Stimulated activated CD4-positive, alpha-beta T cell treated with anti-CD3 and anti-CD28 coated beads, Interleukin-2, amount 100 ng/mL, for 48 hours (primary cell): Measurements from ENCODE around the gene DNTT.
"Not testable (repeated sequence)": the region's sequence is repeated elsewhere in the genome, so short reads cannot be mapped to it uniquely, and the experiment has no call there.

Source experiments
- DNase-seq, 2 donors: peaks; one replicate each; pipeline ENCODE4 v3.0.0-alpha.2; 2020

DNTT gene

GRCh38 chr10:96276831-96277230, 27.4 kb upstream of the DNTT start:
- no peak for DNase-seq

GRCh38 chr10:96279191-96279641, 25.0 kb upstream of the DNTT start:
- DNase-seq = no peak

DNA sequence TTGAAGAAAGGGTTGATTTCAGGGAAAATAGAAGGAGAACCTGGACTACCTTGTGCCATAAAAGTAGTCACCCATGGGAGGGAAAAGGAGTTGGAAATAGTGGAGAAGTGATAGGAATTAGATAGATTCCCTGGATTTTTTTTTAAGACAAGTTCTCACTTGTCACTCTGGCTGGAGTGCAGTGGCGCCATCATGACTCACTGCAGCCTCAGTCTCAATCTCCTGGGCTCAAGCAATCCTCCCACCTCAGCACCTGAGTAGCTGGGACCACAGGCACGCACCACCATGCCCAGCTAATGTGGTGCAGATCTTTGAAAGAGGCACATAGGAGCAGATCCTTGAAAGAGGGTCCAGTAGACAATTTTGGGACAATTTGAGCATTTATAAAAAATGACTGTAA, 23.4 kb upstream of the DNTT start:
- no peak for DNase-seq

GRCh38 chr10:96281444-96282029, 22.7 kb upstream of the DNTT start:
- no peak for DNase-seq

DNA sequence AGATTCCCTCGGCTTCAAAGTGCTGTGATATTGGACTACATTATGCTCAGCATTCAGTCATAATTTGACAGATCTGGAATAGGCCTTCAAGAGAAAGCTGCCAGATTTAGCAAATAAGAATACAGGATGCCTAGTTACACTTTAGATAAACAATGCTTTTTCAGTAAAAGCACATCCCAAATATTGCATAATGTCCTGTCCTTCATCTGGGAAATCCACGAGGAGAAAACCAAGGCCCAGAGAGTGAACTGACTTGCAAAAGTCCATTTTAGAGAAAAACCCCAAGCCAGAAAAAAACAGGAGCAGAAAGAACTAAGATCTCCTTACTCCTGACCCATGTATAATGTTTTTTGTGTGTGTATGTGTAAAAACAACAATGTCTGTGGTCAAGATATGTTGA, 20.9 kb upstream of the DNTT start:
- no peak for DNase-seq

GRCh38 chr10:96283756-96284155, 20.5 kb upstream of the DNTT start:
- no peak for DNase-seq

DNA sequence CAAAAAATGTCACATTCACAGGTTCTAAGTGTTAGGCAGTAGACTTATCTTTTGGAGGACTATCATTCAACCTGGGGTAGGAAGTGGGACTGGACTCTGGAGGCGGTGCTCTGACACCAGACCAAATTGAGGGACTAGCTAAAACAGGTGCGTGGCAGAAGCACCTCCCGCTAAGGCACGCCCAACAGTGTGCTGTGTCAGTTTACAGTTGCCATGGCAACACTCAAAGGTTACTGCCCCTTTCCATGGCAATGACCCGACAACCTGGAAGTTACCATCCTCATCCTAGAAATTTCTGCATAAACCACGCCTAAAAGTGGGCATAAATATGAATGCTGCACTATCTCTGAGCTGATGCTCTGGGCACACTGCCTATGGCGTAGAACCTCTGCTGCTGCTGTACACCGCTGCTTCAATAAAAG, 18.9 kb upstream of the DNTT start:
- no peak for DNase-seq

DNA sequence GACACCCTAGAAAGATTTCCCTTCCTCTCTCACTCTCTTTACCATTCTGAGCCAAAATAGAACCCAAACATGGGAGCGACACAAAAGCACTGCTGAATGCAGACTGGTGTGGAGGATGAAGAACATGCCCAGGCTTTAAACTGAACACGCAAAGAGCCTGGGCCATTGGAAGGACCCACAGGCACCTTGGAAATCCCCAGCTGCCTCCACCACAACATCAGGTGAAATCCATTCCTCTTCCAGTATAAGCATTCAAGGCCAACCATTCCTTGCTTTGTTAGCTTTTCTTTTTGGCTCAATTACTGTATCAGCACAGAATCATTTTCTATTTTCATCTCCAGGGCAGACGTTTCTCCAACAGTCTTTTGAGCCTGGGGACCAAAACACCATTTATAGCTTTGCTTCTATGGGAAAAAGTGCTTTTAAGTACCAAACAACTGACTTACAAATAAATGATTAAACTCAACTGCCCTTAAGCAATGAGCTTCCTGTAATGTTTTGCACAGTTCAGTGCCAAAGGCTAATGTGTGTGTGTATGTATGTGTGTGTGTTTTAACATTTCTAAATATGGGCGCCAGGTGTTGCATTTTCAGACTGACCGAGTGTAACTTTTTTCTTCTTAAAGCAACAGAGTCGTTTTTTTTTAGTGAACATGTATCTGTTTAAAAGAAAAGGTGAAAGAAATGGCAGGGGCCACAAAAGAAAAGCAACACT, 16.7 kb upstream of the DNTT start:
- DNase-seq = no peak

GRCh38 chr10:96288151-96288621, 16.0 kb upstream of the DNTT start:
- no peak for DNase-seq

DNA sequence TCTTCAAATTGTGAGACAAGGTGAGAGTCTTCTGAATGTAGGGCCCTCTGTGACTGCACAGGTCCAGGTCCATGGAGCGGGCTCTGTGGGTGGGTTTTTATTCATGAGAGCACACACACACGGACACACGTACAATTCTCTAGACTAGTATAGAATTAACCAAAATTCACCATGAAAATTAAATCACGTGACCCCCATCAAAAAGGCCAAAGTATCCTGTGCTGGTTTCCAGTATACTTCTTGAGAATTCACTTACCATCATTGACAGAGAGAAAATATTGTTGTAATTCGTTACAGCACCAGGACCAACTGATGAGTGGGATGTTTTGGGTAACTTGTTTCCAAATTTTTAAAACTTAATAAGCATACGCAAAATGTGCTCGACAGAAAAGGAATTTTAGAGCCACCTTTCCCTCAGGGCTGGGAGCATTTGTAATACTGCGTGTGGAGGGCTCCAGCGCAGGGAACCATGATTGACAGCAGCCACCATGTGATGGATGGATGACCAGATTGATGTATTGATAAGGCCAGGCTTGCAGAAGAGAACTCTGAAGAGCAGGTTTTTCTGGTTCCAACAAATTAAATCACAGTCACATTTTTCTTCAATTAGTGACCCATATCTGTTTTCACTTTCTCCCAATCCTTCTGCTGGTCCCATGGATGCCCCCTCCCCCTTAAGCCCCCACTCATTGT, 14.9 kb upstream of the DNTT start:
- DNase-seq = no peak

DNA sequence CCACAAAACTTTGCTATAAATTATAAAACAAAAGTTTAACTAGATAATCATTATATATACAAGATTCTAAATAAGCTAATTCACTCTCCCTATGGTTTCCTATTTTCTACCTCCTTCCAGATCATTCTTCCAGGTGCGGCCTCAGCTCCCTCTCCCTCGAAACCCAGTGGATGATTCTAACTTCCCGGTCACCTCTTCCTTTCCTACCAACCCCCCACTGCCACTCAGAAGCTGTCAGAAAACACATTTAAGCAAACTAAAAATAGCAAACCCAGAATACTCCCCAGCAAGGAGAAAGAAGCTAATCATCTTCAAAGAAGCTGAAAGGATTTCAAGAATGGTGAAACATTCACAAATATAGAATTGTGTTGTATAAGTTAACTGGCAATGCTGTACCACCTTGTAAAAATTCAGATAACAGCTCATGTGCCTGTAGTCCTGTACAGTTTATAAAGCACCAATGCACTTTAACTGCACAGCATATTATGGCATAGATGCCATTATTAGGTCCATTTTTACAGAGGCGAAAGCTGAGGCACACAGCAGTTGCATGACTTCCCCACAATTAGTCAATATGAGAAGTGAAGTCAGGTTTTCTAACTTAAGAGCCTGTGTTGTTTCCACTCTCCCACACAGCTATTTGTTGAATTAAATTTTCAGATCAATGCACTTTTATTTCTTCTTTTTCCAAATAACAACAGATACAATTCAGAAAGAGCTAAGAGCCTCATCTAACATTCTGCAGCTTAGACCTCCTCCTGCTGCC, 13.7 kb upstream of the DNTT start:
- DNase-seq = no peak

- no peak for DNase-seq
Observed at GRCh38 chr10:96292971-96293920, 11.0 kb upstream of the DNTT start.

GRCh38 chr10:96295475-96295874, 8.8 kb upstream of the DNTT start:
- no peak for DNase-seq

DNA sequence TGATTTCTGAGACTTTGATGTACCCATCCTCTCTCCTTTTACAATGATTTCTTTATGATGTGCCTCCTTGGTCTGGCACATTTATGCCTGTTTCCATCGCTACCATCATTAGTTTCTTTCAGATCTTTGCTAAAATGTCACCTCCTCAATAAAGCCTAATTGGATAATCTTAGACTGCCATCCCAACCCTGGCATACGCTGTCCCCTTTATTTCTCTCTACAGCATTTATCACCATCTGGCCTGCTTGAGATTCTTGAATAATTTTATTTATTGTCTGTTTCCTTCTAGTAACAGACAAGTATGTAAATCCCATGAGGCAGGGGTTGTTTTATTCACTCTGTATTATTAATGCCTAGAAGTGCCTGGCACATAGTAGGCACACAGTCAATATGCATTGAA, 6.7 kb upstream of the DNTT start:
- no peak for DNase-seq

GRCh38 chr10:96298362-96298761, 5.9 kb upstream of the DNTT start:
- DNase-seq = no peak

GRCh38 chr10:96299383-96299782, 4.9 kb upstream of the DNTT start:
- DNase-seq = no peak

DNA sequence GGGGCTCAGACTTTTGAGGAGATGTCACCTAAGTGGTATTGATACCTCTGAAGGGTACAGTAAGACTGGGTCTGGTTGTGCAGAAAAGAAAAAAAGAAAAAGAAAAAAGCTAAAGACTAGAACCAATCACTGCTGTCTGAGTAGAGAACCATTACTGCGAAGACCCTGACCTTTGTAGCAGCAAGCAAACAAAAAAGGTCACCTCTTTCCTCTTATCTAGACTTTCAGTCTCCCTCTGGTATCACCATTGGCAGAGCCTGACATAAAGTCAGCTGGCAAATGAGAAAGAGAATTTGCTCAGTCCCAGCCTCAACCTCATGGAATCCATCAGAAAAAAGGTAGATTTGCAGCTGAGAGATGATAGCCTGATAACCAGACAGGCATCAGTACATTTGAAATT, 2.6 kb upstream of the DNTT start:
- DNase-seq = no peak

DNA sequence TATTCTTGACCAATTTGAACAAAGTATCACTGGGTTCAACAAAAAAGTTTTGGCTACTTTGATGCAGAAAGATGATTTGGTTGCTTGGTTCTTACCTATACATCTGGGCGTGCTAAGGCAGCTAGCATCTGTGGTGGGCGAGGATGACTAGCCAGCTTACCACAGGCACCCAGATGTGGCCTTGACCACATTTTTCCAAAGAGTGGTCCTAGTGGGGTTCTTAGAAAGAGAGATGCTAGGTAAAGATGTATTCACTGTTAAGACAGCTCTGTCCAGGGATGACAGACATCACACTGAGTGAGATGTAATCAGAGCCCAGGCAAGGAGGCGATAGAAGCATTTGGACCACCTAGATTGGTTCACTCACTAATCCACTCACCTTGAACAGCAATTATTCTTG, 785 bp downstream of the DNTT start:
- no peak for DNase-seq

DNA sequence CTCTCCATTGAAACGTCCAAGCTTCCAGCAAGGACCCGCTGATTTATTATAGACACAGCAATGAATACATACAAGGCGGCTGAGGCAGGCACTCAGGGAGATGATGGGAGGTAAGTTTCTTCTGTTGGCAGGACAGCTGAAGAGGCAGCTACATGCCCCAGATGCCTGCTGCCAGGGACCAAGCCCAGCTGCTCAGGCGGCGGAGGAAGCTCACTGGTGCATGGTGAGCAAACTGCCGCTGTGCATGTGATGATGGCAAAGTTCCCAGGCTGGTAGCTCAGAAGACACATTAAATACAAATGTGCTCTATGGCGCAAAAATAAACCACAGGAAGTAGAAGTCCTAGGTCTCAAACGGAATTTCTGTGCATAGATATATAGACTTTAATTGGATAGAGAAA, 2.3 kb downstream of the DNTT start:
- DNase-seq = peak in 1 of 2 donors; percentile 7

DNA sequence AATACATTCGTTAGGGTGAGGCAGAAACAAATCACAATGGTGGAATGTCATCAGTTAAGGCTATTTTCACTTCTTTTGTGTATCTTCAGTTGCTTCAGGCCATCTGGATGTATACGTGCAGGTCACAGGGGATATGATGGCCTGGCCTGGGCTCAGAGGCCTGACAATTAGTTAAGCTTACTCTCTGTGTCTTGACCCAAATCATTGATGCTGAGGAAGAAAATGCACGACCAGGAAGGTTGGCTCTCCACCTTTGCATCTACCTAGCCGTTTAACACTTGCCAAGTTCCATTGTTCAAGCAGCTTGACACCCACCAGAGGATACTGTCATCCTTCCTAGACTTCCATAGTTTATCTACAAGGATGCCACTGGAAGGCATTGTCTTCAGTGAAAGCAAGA, 4.6 kb downstream of the DNTT start:
- not testable (repeated sequence) for DNase-seq

- no peak for DNase-seq
Observed at GRCh38 chr10:96309628-96310320, 5.5 kb downstream of the DNTT start.

DNA sequence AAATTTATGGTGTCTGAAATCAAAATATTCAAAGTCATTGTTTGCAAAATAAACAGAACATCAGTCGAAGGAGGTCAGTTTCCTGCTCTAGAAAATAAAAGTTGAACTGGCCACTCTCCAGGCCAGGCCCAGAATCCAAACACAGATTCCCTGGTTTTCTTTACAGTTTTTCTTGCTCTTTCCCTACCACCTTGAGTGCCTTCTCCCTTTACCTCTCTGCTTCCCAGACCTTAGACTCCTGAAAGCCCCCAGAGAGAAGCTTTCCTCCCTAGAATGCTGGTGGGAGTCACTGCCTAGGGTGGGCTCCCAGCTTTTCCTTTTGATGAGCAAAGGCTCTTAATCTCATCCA, 6.1 kb downstream of the DNTT start:
- no peak for DNase-seq
